Mesenchymal stem cell (in vitro differentiated cells and primary cell): ENCODE data around the gene S100A14.

ENCODE experiments used
- DNase-seq: peaks from one replicate; pipeline ENCODE4 v3.0.0-alpha.2; 2013
- H2AFZ ChIP-seq: one replicate; pipeline ENCODE4 v1.6.1; 2013; ENCODE audit warnings: low read depth, mild to moderate bottlenecking, control low read depth, inconsistent platforms, low read length, moderate library complexity
- H2AK5ac ChIP-seq: 2 replicates; pipeline ENCODE4 v1.6.1; 2013; ENCODE audit warnings: low read length, moderate library complexity, mild to moderate bottlenecking, inconsistent platforms; ENCODE audit not compliant: severe bottlenecking
- H2BK120ac ChIP-seq: one replicate; pipeline ENCODE4 v1.6.1; 2013; ENCODE audit warnings: low read depth, mild to moderate bottlenecking, inconsistent platforms, low read length, moderate library complexity
- H2BK12ac ChIP-seq, 2 experiments: one replicate each; pipeline ENCODE4 v1.6.1; 2013; ENCODE audit warnings: inconsistent platforms in 2 of 2, low read length in 2 of 2, mild to moderate bottlenecking in 2 of 2, moderate library complexity in 2 of 2, control low read depth in 1 of 2
- H2BK15ac ChIP-seq: one replicate; pipeline ENCODE4 v1.6.1; 2013; ENCODE audit warnings: mild to moderate bottlenecking, low read depth, inconsistent platforms; ENCODE audit not compliant: poor library complexity, severe bottlenecking
- H2BK5ac ChIP-seq: 2 replicates; pipeline ENCODE4 v1.6.1; 2013; ENCODE audit warnings: low read depth, mild to moderate bottlenecking, low read length, control low read depth, inconsistent platforms; ENCODE audit not compliant: poor library complexity, severe bottlenecking
- H3K14ac ChIP-seq, 2 experiments: one replicate each; pipeline ENCODE4 v1.6.1; 2013; ENCODE audit warnings: inconsistent platforms in 2 of 2, low read length in 2 of 2, control low read depth in 1 of 2, mild to moderate bottlenecking in 1 of 2, moderate library complexity in 1 of 2
- H3K18ac ChIP-seq, 2 experiments: one replicate each; pipeline ENCODE4 v1.6.1; 2013; ENCODE audit warnings: inconsistent platforms in 2 of 2, low read length in 2 of 2, control low read depth in 1 of 2, low read depth in 1 of 2, mild to moderate bottlenecking in 1 of 2
- H3K23ac ChIP-seq, 2 experiments: one replicate each; pipeline ENCODE4 v1.6.1; 2013; ENCODE audit warnings: inconsistent platforms in 2 of 2, low read length in 2 of 2, mild to moderate bottlenecking in 2 of 2, moderate library complexity in 2 of 2, control low read depth in 1 of 2
- H3K27ac ChIP-seq: 2 replicates; pipeline ENCODE4 v1.5.1; 2013; ENCODE audit warnings: mild to moderate bottlenecking, moderate library complexity, low read length, control low read depth, inconsistent platforms; ENCODE audit not compliant: poor library complexity, severe bottlenecking
- H3K27me3 ChIP-seq, 2 experiments: 2 replicates each; pipeline versions ENCODE4 v1.6.1 to v1.7.0; 2013; ENCODE audit warnings: low read length in 2 of 2, mild to moderate bottlenecking in 2 of 2, moderate library complexity in 2 of 2, control low read depth in 1 of 2, inconsistent platforms in 1 of 2; ENCODE audit not compliant: control insufficient read depth in 1 of 2, insufficient read depth in 1 of 2
- H3K36me3 ChIP-seq, 2 experiments: 2 replicates each; pipeline versions ENCODE4 v1.6.1 to v1.7.0; 2013; ENCODE audit warnings: low read length in 2 of 2, control low read depth in 1 of 2, inconsistent platforms in 1 of 2, low read depth in 1 of 2, mild to moderate bottlenecking in 1 of 2; ENCODE audit not compliant: insufficient read depth in 2 of 2, control insufficient read depth in 1 of 2
- H3K4ac ChIP-seq, 2 experiments: one replicate each; pipeline ENCODE4 v1.6.1; 2013; ENCODE audit warnings: inconsistent platforms in 2 of 2, low read length in 2 of 2, mild to moderate bottlenecking in 2 of 2, moderate library complexity in 2 of 2, control low read depth in 1 of 2, low read depth in 1 of 2
- H3K4me1 ChIP-seq: 2 replicates; pipeline ENCODE4 v1.6.1; 2013; ENCODE audit warnings: low read depth, low read length, control low read depth; ENCODE audit not compliant: control insufficient read depth, insufficient read depth
- H3K4me2 ChIP-seq: 2 replicates; pipeline ENCODE4 v1.6.1; 2013; ENCODE audit warnings: low read length, mild to moderate bottlenecking, inconsistent platforms; ENCODE audit not compliant: poor library complexity, severe bottlenecking
- H3K4me3 ChIP-seq, 2 experiments: 2 replicates each; pipeline versions ENCODE4 v1.5.1 to v1.7.0; 2013; ENCODE audit warnings: low read length in 2 of 2, mild to moderate bottlenecking in 2 of 2, control low read depth in 1 of 2, low read depth in 1 of 2; ENCODE audit not compliant: insufficient read depth in 1 of 2
- H3K79me1 ChIP-seq: replicated peaks from 2 replicates; pipeline ENCODE4 v1.6.1; 2013; ENCODE audit warnings: mild to moderate bottlenecking, control low read depth, low read length, inconsistent platforms; ENCODE audit not compliant: poor library complexity, severe bottlenecking
- H3K9ac ChIP-seq: 2 replicates; pipeline ENCODE4 v1.7.0; 2013; ENCODE audit warnings: mild to moderate bottlenecking, low read length, moderate library complexity
- H3K9me3 ChIP-seq: 2 replicates; pipeline ENCODE4 v1.7.0; 2013; ENCODE audit warnings: mild to moderate bottlenecking, low read length; ENCODE audit not compliant: control insufficient read depth
- H4K8ac ChIP-seq: one replicate; pipeline ENCODE4 v1.6.1; 2013; ENCODE audit warnings: inconsistent platforms, mild to moderate bottlenecking, low read length, moderate library complexity
- H4K91ac ChIP-seq: one replicate; pipeline ENCODE4 v1.6.1; 2013; ENCODE audit warnings: mild to moderate bottlenecking, low read length, inconsistent platforms
- WGBS: methylation state at CpG from one replicate; pipeline ENCODE4 v1.1.7; 2013; ENCODE audit warnings: mixed read lengths; 5-methylcytosine and 5-hydroxymethylcytosine counted together

The S100A14 gene

GRCh38 chr1:153608089-153608682 is 7.9 kb downstream of the S100A14 start:
- no peak overlapping the region for H2AFZ ChIP-seq
- peak overlapping the region; percentile 69 for H3K4me2 ChIP-seq
- H3K14ac ChIP-seq, result peak overlapping the region; percentile 37 to 49
- peak overlapping the region; percentile 88 for H4K91ac ChIP-seq
- H2BK120ac ChIP-seq, result peak overlapping the region; percentile 86
- peak overlapping the region; percentile 95 for H2AK5ac ChIP-seq
- H3K4me3 ChIP-seq, result peak overlapping the region; percentile 53 to 78
- peak overlapping the region; percentile 71 to 83 for H3K4ac ChIP-seq
- peak overlapping the region; percentile 67 to 93 for H3K18ac ChIP-seq
- H2BK5ac ChIP-seq, result peak overlapping the region; percentile 60
- peak overlapping the region; percentile 14 to 88 for H2BK12ac ChIP-seq
- H4K8ac ChIP-seq, result peak overlapping the region; percentile 86
- H3K79me1 ChIP-seq, result peaks cover 18% of the 10 kb centered on the region
- WGBS, result 90% methylated on average over 4 of the region's 7 CpGs
- H3K36me3 ChIP-seq, result peaks cover 36 to 57% of the 10 kb centered on the region in 2 experiments
- no peaks in the 10 kb centered on the region for H3K27me3 ChIP-seq
- no peak for DNase-seq
- no peak overlapping the region for H2BK15ac ChIP-seq
- H3K9ac ChIP-seq, result peak overlapping the region; percentile 87
- H3K9me3 ChIP-seq, result no peaks in the 10 kb centered on the region
- H3K23ac ChIP-seq, result no peak overlapping the region
- peak overlapping the region; percentile 93 for H3K27ac ChIP-seq
- peaks cover 42% of the 10 kb centered on the region for H3K4me1 ChIP-seq

- 98% methylated on average over 8 of the region's 8 CpGs for WGBS
- H3K36me3 ChIP-seq, result peaks cover 39 to 60% of the 10 kb centered on the region in 2 experiments
- H3K9ac ChIP-seq, result peak overlapping the region; percentile 87
Observed at GRCh38 chr1:153607381-153607780, 8.7 kb downstream of the S100A14 start.

GRCh38 chr1:153606194-153606593 is 9.9 kb downstream of the S100A14 start:
- DNase-seq, result no peak
- Histone ChIP-seq H2BK12ac (no peak overlapping the region), H3K4me2 (no peak overlapping the region), H4K8ac (no peak overlapping the region), H3K18ac (no peak overlapping the region), H3K14ac (no peak overlapping the region), H4K91ac (no peak overlapping the region), H3K27me3 (no peaks in the 10 kb centered on the region), H3K4me3 (no peak overlapping the region), H2BK15ac (no peak overlapping the region), H3K4me1 (peaks cover 42% of the 10 kb centered on the region), H2BK120ac (no peak overlapping the region), H3K79me1 (peaks cover 18% of the 10 kb centered on the region), H3K4ac (no peak overlapping the region), H2AK5ac (no peak overlapping the region), H3K23ac (no peak overlapping the region), H3K36me3 (peaks cover 41 to 66% of the 10 kb centered on the region in 2 experiments), H3K9me3 (no peaks in the 10 kb centered on the region), H3K9ac (no peak overlapping the region), H2BK5ac (no peak overlapping the region), H3K27ac (no peak overlapping the region), H2AFZ (no peak overlapping the region)
- WGBS, result 100% methylated on average over 3 of the region's 11 CpGs

More at GRCh38 chr1:153607381-153607780, 8.7 kb downstream of the S100A14 start:
- Histone ChIP-seq H2BK120ac (no peak overlapping the region), H2AK5ac (peak overlapping the region; percentile 10), H3K4me1 (peaks cover 42% of the 10 kb centered on the region), H3K4me3 (peak overlapping the region in 1 of 2 experiments; percentile 78), H3K79me1 (peaks cover 18% of the 10 kb centered on the region), H3K27me3 (no peaks in the 10 kb centered on the region), H4K8ac (no peak overlapping the region), H2BK15ac (no peak overlapping the region), H3K23ac (peak overlapping the region in 1 of 2 experiments; percentile 42), H3K27ac (peak overlapping the region; percentile 93), H3K4me2 (peak overlapping the region; percentile 69), H2AFZ (peak overlapping the region; percentile 20), H3K14ac (no peak overlapping the region), H3K9me3 (no peaks in the 10 kb centered on the region), H3K18ac (no peak overlapping the region), H4K91ac (no peak overlapping the region), H3K4ac (peak overlapping the region in 1 of 2 experiments; percentile 14), H2BK12ac (peak overlapping the region in 1 of 2 experiments; percentile 60), H2BK5ac (no peak overlapping the region)
- no peak for DNase-seq

GRCh38 chr1:153602749-153603148 is 13.4 kb downstream of the S100A14 start:
- H2AK5ac ChIP-seq, result no peak overlapping the region
- H2BK15ac ChIP-seq, result no peak overlapping the region
- no peak overlapping the region for H3K14ac ChIP-seq
- H2BK5ac ChIP-seq, result no peak overlapping the region
- H3K79me1 ChIP-seq, result peaks cover 25% of the 10 kb centered on the region
- peaks cover 21% of the 10 kb centered on the region for H3K4me1 ChIP-seq
- no peak overlapping the region for H2BK12ac ChIP-seq
- H3K9ac ChIP-seq, result no peak overlapping the region
- H2AFZ ChIP-seq, result no peak overlapping the region
- no peak overlapping the region for H3K23ac ChIP-seq
- WGBS, result 98% methylated on average over 5 of the region's 6 CpGs
- H3K4me2 ChIP-seq, result no peak overlapping the region
- H4K91ac ChIP-seq, result no peak overlapping the region
- no peak overlapping the region for H2BK120ac ChIP-seq
- no peak overlapping the region for H3K4me3 ChIP-seq
- no peak overlapping the region for H3K18ac ChIP-seq
- DNase-seq, result no peak
- no peak overlapping the region for H3K27ac ChIP-seq
- H4K8ac ChIP-seq, result no peak overlapping the region
- no peaks in the 10 kb centered on the region for H3K27me3 ChIP-seq
- H3K9me3 ChIP-seq, result no peaks in the 10 kb centered on the region
- H3K4ac ChIP-seq, result no peak overlapping the region
- H3K36me3 ChIP-seq, result peaks cover 46 to 54% of the 10 kb centered on the region in 2 experiments
